Measurements from ENCODE around the gene PRR12. TPM values are rescaled to one million over a fixed set of nuclear protein-coding genes. Genes with fewer than 3 reads are reported as not detected.

PRR12 gene
- total RNA-seq, 2 donors from 2014 or later, result 44.6 to 50.7 TPM

DNA sequence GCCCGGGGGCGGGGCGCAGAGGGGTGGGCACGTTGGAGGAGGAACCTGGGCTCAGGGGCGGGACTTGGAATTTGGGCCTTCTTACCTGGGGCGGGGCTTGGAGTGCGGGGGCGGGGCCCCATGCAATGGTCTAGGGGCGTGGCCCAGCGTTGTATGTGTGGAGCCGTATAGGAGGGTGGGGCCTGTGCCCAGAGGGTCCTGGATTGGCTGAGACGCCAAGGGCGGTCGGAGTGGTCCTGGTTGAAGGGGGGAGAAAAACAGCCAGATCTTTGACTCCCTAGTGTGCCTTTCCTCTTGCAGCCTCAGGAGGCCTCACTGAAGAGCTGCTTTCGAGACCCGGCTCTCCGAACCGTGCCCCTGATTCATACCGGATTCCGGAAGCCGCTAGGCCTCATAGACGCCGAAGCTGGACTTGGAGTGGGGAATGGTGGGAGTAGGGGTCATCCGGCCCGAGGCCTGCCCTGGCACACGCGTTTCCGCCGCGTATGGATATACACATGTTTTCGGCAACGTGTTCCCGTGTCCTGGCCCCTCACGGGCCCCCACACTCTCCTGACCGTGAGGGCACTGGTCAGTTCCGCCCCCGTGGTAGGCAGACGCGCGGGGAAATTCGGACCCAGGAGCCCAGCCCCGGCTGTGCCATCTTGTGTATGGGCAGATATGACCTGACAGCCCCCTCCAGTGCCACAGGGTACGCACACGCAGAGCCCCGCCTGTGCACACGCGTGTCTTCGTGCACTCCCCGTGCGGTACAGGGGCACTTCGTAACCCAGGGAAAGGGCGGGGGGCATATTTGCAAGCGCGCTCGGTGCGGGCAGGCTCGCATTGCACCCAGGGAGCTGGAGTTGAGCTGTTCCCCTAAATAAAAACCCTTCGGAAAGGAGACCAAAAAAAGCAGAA, 661 bp upstream of the PRR12 start:
- Mint-ChIP-seq H3K4me1 (peaks cover 27% of the 10 kb centered on the region), H3K27ac (peak overlapping the region; percentile 92)

GRCh38 chr19:49591731-49592485, 926 bp downstream of the PRR12 start:
- Mint-ChIP-seq H3K27ac (peak overlapping the region; percentile 93), H3K4me3 (peak overlapping the region; percentile 93), H3K36me3 (ENCODE audit: low read depth) (peaks cover 2% of the 10 kb centered on the region), H3K4me1 (peaks cover 27% of the 10 kb centered on the region), H3K27me3 (no peaks in the 10 kb centered on the region)
- H3K9me3 ChIP-seq (ENCODE audit: control insufficient read depth, low read length, poor library complexity, severe bottlenecking), result no peaks in the 10 kb centered on the region
- DNase-seq (peak in 2 of 3 donors; percentile 39 to 50), ATAC-seq (no peak)

More for the DNA sequence above, 661 bp upstream of the PRR12 start:
- no peaks in the 10 kb centered on the region for H3K27me3 Mint-ChIP-seq
- peak overlapping the region; percentile 93 for H3K4me3 Mint-ChIP-seq
- H3K9me3 ChIP-seq (ENCODE audit: control insufficient read depth, low read length, poor library complexity, severe bottlenecking), result no peaks in the 10 kb centered on the region
- ATAC-seq (peak; percentile 82), DNase-seq (peak; percentile 89 to 93 (median 92))
- peaks cover 2% of the 10 kb centered on the region for H3K36me3 Mint-ChIP-seq (ENCODE audit: low read depth)

DNA sequence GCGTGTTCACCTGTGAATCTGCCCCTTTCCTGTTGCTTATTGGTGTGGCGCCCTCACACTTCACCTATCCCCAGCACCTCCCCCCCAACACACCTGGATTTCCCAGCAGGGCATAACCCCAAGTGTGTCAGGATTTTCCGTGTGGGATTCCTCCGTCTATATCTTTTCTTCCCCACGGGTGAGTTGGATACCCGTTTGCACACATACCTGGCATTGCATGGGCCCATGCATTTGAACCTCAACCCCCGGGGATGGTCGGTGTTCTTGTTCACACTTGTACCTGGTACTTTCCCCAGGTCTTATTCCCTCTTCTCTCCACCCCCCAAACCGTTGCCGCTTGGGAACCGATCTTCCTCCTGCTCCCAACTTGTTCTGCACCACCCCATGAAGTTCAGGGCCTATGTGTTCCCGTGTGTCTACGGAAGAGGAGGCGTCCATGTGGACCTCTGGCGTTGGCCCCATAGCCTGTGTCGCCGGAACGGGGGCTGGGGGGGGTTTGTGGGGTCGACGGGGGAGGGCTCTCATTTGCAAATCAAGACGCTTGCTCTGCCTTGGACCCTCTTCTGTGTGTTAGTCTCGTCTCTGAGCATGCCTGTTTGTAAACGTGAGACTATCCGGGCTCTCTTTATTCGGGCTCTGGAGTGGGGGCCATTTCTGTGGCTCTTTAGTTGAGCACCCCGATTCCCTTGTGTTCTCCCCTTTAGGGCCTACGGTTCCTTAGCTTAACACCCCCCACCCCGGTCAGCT, 1.7 kb downstream of the PRR12 start:
- DNase-seq, result no peak
- H3K9me3 ChIP-seq (ENCODE audit: control insufficient read depth, low read length, poor library complexity, severe bottlenecking), result no peaks in the 10 kb centered on the region
- Mint-ChIP-seq H3K27me3 (no peaks in the 10 kb centered on the region), H3K4me1 (peaks cover 27% of the 10 kb centered on the region), H3K36me3 (ENCODE audit: low read depth) (peaks cover 2% of the 10 kb centered on the region), H3K4me3 (peak overlapping the region; percentile 93), H3K27ac (peak overlapping the region; percentile 93)
- ATAC-seq, result no peak

GRCh38 chr19:49593233-49594113, 2.5 kb downstream of the PRR12 start:
- H3K4me1 Mint-ChIP-seq, result peaks cover 27% of the 10 kb centered on the region
- no peaks in the 10 kb centered on the region for H3K27me3 Mint-ChIP-seq
- peak; percentile 62 for ATAC-seq
- H3K36me3 Mint-ChIP-seq (ENCODE audit: low read depth), result peaks cover 2% of the 10 kb centered on the region
- DNase-seq, result peak; percentile 83 to 88 (median 85)
- no peaks in the 10 kb centered on the region for H3K9me3 ChIP-seq (ENCODE audit: control insufficient read depth, low read length, poor library complexity, severe bottlenecking)
- H3K27ac Mint-ChIP-seq, result peak overlapping the region; percentile 93
- H3K4me3 Mint-ChIP-seq, result peak overlapping the region; percentile 93

DNA sequence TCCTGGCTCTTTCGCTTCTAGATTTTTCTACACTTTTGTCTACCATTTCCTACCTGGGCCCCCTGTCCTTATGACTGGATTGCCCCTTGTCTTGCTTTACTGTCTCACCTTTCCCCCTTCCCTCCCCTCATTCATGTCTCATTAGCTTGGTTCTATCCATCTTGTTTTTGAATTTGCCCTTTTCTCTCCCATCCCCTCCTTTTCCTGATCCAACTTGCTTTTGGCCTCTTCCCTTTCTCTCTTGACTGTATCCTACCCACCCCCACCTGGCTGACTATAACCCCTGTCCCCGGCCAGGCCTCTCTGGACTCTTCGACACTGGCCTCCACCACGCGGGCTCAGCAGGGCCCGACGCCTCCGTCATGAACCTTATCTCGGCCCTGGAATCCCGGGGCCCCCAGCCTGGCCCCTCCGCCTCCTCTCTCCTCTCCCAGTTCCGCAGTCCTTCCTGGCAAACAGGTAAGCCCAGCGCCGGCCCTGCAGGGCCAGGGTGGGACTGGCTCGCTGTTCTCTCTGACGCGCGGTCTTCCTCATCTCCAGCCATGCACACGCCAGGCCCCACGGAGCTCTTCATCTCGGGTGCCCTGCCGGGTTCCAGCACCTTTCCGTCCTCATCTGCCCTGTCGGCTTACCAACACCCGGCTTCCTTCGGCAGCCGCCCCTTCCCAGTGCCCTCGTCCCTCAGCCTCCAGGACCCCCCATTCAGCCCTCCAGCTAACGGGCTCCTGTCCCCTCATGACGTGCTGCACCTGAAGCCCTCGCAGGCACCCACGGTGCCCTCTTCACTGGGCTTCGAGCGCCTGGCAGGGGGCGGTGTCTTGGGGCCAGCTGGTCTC, 3.4 kb downstream of the PRR12 start:
- H3K27ac Mint-ChIP-seq, result peak overlapping the region; percentile 93
- no peak for ATAC-seq
- H3K36me3 Mint-ChIP-seq (ENCODE audit: low read depth), result peaks cover 2% of the 10 kb centered on the region
- H3K4me3 Mint-ChIP-seq, result peak overlapping the region; percentile 93
- peaks cover 24% of the 10 kb centered on the region for H3K4me1 Mint-ChIP-seq
- H3K9me3 ChIP-seq (ENCODE audit: control insufficient read depth, low read length, poor library complexity, severe bottlenecking), result no peaks in the 10 kb centered on the region
- DNase-seq, result no peak
- no peaks in the 10 kb centered on the region for H3K27me3 Mint-ChIP-seq

GRCh38 chr19:49594993-49595818, 4.2 kb downstream of the PRR12 start:
- ATAC-seq (no peak), DNase-seq (no peak)
- Mint-ChIP-seq H3K4me3 (no peak overlapping the region), H3K27me3 (no peaks in the 10 kb centered on the region), H3K27ac (peak overlapping the region; percentile 93), H3K4me1 (peaks cover 24% of the 10 kb centered on the region), H3K36me3 (ENCODE audit: low read depth) (peaks cover 2% of the 10 kb centered on the region)
- H3K9me3 ChIP-seq (ENCODE audit: control insufficient read depth, low read length, poor library complexity, severe bottlenecking), result no peaks in the 10 kb centered on the region

DNA sequence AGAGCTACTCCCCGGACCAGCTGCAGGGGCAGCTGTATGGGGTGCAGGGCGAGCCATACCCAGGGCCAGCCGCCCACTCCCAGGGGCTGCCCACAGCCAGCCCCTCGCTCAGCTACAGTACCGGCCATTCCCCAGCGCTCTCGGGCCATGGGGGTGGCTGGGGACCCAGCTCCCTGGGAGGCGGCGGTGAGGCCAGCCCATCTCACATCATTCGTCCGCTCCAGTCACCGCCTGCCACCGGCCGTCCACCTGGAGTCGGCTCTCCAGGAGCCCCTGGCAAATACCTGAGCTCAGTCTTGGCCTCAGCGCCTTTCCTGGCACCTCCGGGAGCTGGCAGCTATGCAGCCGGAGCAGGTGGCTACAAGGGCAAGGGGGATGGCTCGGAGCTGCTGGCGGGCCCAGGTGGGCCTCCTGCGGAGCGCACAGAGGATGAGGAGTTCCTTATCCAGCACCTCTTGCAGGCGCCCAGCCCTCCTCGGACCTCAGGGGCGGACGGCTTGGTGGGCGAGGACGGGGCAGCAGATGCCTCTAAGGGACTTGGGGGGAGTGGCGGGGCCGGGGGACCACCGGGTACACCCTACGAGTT, 4.9 kb downstream of the PRR12 start:
- Mint-ChIP-seq H3K4me1 (peaks cover 24% of the 10 kb centered on the region), H3K27ac (no peak overlapping the region), H3K27me3 (no peaks in the 10 kb centered on the region), H3K4me3 (no peak overlapping the region), H3K36me3 (ENCODE audit: low read depth) (peaks cover 3% of the 10 kb centered on the region)
- DNase-seq (no peak), ATAC-seq (no peak)
- no peaks in the 10 kb centered on the region for H3K9me3 ChIP-seq (ENCODE audit: control insufficient read depth, low read length, poor library complexity, severe bottlenecking)

DNA sequence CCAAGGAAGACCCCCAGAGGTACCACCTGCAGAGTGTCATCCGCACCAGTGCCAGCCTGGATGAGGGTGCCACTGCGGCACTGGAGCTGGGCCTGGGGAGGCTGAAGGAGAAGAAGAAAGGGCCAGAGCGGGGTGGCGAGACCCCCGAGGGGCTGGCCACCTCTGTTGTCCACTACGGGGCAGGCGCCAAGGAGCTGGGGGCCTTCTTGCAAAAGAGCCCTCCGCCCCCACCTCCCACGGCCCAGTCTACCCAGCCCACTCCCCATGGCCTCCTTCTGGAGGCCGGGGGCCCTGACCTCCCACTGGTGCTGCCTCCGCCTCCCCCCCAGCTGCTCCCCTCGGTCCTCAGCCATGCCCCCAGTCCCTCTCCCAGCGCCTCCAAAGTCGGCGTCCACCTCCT, 5.4 kb downstream of the PRR12 start:
- no peak overlapping the region for H3K4me3 Mint-ChIP-seq
- H3K36me3 Mint-ChIP-seq (ENCODE audit: low read depth), result peaks cover 6% of the 10 kb centered on the region
- peaks cover 24% of the 10 kb centered on the region for H3K4me1 Mint-ChIP-seq
- DNase-seq (no peak), ATAC-seq (no peak)
- H3K27ac Mint-ChIP-seq, result no peak overlapping the region
- no peaks in the 10 kb centered on the region for H3K9me3 ChIP-seq (ENCODE audit: control insufficient read depth, low read length, poor library complexity, severe bottlenecking)
- no peaks in the 10 kb centered on the region for H3K27me3 Mint-ChIP-seq

DNA sequence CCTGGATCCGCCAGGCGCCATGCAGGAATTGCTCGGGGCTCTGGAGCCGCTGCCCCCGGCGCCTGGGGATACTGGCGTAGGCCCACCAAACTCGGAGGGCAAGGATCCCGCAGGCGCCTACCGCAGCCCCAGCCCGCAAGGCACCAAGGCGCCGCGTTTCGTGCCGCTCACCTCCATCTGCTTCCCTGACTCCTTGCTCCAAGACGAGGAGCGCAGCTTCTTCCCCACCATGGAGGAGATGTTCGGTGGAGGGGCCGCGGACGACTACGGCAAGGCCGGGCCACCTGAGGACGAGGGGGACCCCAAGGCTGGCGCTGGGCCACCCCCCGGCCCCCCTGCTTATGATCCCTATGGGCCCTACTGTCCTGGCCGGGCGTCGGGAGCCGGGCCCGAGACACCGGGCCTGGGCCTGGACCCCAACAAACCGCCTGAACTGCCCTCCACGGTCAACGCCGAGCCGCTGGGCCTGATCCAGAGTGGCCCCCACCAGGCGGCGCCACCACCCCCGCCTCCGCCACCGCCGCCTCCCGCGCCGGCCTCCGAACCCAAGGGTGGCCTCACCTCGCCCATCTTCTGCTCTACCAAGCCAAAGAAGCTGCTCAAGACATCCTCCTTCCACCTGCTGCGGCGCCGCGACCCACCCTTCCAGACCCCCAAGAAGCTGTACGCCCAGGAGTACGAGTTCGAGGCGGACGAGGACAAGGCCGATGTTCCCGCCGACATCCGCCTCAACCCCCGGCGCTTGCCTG, 6.1 kb downstream of the PRR12 start:
- DNase-seq, result no peak
- Mint-ChIP-seq H3K4me1 (peaks cover 24% of the 10 kb centered on the region), H3K4me3 (no peak overlapping the region), H3K27me3 (no peaks in the 10 kb centered on the region), H3K27ac (no peak overlapping the region), H3K36me3 (ENCODE audit: low read depth) (peaks cover 6% of the 10 kb centered on the region)
- H3K9me3 ChIP-seq (ENCODE audit: control insufficient read depth, low read length, poor library complexity, severe bottlenecking), result no peaks in the 10 kb centered on the region
- no peak for ATAC-seq

DNA sequence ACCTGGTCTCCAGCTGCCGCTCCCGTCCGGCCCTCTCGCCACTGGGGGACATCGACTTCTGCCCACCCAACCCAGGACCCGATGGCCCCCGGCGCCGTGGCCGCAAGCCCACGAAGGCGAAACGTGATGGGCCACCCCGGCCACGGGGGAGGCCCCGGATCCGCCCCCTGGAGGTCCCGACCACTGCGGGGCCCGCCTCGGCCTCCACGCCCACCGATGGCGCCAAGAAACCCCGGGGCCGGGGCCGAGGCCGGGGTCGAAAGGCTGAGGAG, 6.7 kb downstream of the PRR12 start:
- Mint-ChIP-seq H3K27me3 (no peaks in the 10 kb centered on the region), H3K4me3 (no peak overlapping the region), H3K36me3 (ENCODE audit: low read depth) (peaks cover 6% of the 10 kb centered on the region), H3K27ac (no peak overlapping the region), H3K4me1 (peaks cover 20% of the 10 kb centered on the region)
- ATAC-seq (no peak), DNase-seq (no peak)
- H3K9me3 ChIP-seq (ENCODE audit: control insufficient read depth, low read length, poor library complexity, severe bottlenecking), result no peaks in the 10 kb centered on the region

Measured in T-helper 17 cell (primary cell).